Activated CD4-positive, alpha-beta T cell treated with anti-CD3 and anti-CD28 coated beads for 36 hours (primary cell): ENCODE results near the gene MAPK1. TPM values are rescaled to one million over a fixed set of nuclear protein-coding genes. Genes with fewer than 3 reads are reported as not detected.

Source experiments
- ATAC-seq: fragments of 200-7000 bp; cut with Tn5 transposase; one replicate; pipeline ENCODE4 v1.10.0; 2021; ENCODE audit warnings: mild to moderate bottlenecking, moderate library complexity
- CTCF ChIA-PET: fragments of 350-600 bp; sonication (Branson Sonifier 250); formaldehyde crosslinking; loops from one replicate; lab custom pipeline; 2021; ENCODE audit warnings: antibody characterized with exemption; lab: Charles Lee
- POLR2A ChIA-PET: fragments of 350-600 bp; sonication (Branson Sonifier 250); formaldehyde crosslinking; loops from one replicate; lab custom pipeline; 2021; ENCODE audit warnings: antibody characterized with exemption, inconsistent platforms; lab: Charles Lee
- DNase-seq: peaks from one replicate; pipeline ENCODE4 v3.0.0-alpha.2; 2020
- H3K27ac Mint-ChIP-seq: one replicate; pipeline ENCODE4 v1.8.0; 2021; ENCODE audit warnings: mixed read lengths
- H3K27me3 Mint-ChIP-seq: one replicate; pipeline ENCODE4 v1.8.0; 2021; ENCODE audit warnings: mixed read lengths
- H3K36me3 Mint-ChIP-seq: one replicate; pipeline ENCODE4 v1.8.0; 2021; ENCODE audit warnings: low read depth, mixed read lengths
- H3K4me1 Mint-ChIP-seq: one replicate; pipeline ENCODE4 v1.8.0; 2021; ENCODE audit warnings: mixed read lengths
- H3K4me3 Mint-ChIP-seq: one replicate; pipeline ENCODE4 v1.8.0; 2021; ENCODE audit warnings: mild to moderate bottlenecking, moderate library complexity, mixed read lengths
- H3K9me3 Mint-ChIP-seq: one replicate; pipeline ENCODE4 v1.8.0; 2021; ENCODE audit warnings: low read depth, mixed read lengths
- intact Hi-C, 2 experiments: fragments of 100-400 bp; cut with DNase I in 1 of 2; cut with micrococcal nuclease in 1 of 2; formaldehyde crosslinking; loops; one replicate each; pipeline versions ENCODE4 v1.14.2 to v1.15.1; 2022 to 2024; cut with DNase I, micrococcal nuclease
- total RNA-seq, 2 experiments: library from RNA; stranded (reverse); gene quantifications; one replicate each; pipeline ENCODE4 v1.2.3, GENCODE V29; 2021

The MAPK1 gene
- total RNA-seq, 2 experiments from 2014 or later = 91.9 to 108 TPM

DNA sequence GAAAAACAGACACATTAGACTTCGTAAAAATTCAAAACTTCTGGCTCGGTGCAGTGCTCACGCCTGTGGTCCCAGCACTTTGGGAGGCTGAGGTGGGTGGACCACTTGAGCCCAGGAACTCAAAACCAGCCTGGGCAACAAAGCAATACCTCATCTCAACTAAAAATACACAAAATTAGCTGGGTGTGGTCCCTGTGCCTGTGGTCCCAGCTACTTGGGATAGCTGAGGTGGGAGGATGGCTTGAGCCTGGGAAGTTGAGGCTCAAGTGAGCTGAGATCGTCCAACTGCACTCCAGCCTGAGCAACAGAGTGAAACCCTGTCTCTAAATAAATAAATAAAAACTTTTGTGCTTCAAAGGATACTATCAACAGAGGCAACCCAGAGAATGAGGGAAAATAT, 155.6 kb downstream of the MAPK1 start:
- DNase-seq (no peak), ATAC-seq (no peak)
- Mint-ChIP-seq H3K27me3 (no peaks in the 10 kb centered on the region), H3K36me3 (no peaks in the 10 kb centered on the region), H3K4me3 (no peak overlapping the region), H3K27ac (no peak overlapping the region), H3K9me3 (no peaks in the 10 kb centered on the region), H3K4me1 (peaks cover 10% of the 10 kb centered on the region)
- CTCF ChIA-PET = interaction anchor here (0.6 to 1.5 kb wide), 5 partner anchors 33 to 282 kb away, joined by 3 to 6 read pairs (median 4); partner anchors contain the start of gene PPM1F
- intact Hi-C loops = loop anchor here (2.0 kb wide), 1 partner anchor 241 kb away; the partner anchor contains the start of gene PPM1F (in 2 of the 2)
- POLR2A ChIA-PET = no interaction called here

DNA sequence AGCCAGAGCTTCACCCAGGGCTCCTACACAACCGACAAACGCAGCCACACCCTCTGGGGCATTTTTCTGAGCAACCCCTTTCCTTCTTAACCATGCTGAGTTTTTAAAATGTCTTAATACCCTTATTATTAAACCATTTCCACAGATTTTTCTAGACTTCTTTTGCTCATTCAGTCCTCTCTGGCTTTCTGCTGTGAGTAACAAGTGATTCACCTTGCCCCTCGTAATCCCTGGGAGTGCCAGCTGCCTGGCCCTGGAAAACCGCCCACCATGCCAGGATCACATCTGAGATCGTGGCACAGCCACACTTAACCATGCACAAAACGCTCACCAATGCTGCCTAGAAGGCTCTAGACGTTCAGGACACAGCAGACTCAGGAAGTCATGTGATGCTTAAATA, 157.3 kb downstream of the MAPK1 start:
- Mint-ChIP-seq H3K4me1 (peaks cover 10% of the 10 kb centered on the region), H3K36me3 (no peaks in the 10 kb centered on the region), H3K27me3 (no peaks in the 10 kb centered on the region), H3K4me3 (no peak overlapping the region), H3K27ac (no peak overlapping the region), H3K9me3 (no peaks in the 10 kb centered on the region)
- intact Hi-C loops = no loop called here
- CTCF ChIA-PET = interaction anchor here (1.0 kb wide), 1 partner anchor 57 kb away, joined by 3 read pairs; no protein-coding TSS in a partner anchor
- ATAC-seq = no peak
- POLR2A ChIA-PET = interaction anchor here (0.8 kb wide), 1 partner anchor 16 kb away, joined by 4 read pairs; no protein-coding TSS in a partner anchor
- no peak for DNase-seq

GRCh38 chr22:21709688-21710087, 157.8 kb downstream of the MAPK1 start:
- ChIA-PET POLR2A (no interaction called here), CTCF (no interaction called here)
- H3K4me3 Mint-ChIP-seq = no peak overlapping the region
- no peak overlapping the region for H3K27ac Mint-ChIP-seq
- H3K27me3 Mint-ChIP-seq = no peaks in the 10 kb centered on the region
- ATAC-seq (no peak), DNase-seq (no peak)
- intact Hi-C loops = no loop called here
- no peaks in the 10 kb centered on the region for H3K36me3 Mint-ChIP-seq
- H3K9me3 Mint-ChIP-seq = no peaks in the 10 kb centered on the region
- peaks cover 10% of the 10 kb centered on the region for H3K4me1 Mint-ChIP-seq

GRCh38 chr22:21708960-21709359, 158.5 kb downstream of the MAPK1 start:
- H3K9me3 Mint-ChIP-seq = no peaks in the 10 kb centered on the region
- no peaks in the 10 kb centered on the region for H3K36me3 Mint-ChIP-seq
- peaks cover 10% of the 10 kb centered on the region for H3K4me1 Mint-ChIP-seq
- CTCF ChIA-PET = interaction anchor here (0.7 to 1.3 kb wide), 2 partner anchors 25 to 244 kb away, joined by 4 to 7 read pairs; partner anchors contain the start of gene PPM1F
- POLR2A ChIA-PET = no interaction called here
- DNase-seq (no peak), ATAC-seq (no peak)
- no peak overlapping the region for H3K27ac Mint-ChIP-seq
- H3K4me3 Mint-ChIP-seq = no peak overlapping the region
- intact Hi-C loops = no loop called here
- H3K27me3 Mint-ChIP-seq = no peaks in the 10 kb centered on the region

DNA sequence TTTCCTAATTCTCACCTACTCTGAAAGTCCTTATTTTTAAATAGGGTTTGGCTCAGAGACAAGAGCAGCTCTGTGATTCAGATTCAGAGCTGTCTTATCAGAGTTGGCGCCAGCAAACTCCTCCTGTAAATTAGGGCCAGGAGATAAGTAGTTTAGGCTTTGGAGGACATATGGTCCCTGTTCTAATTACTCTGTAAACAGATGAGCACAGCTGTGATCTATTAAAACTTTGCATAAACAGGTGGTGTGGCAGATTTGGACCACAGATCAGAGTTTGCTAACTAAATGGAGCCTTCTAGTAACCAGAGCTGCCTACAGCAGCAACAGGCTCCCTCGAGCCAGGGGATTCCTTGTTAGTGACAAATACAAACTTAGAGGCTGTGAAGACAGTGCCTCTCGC, 159.8 kb downstream of the MAPK1 start:
- no peak overlapping the region for H3K4me3 Mint-ChIP-seq
- POLR2A ChIA-PET = no interaction called here
- H3K27me3 Mint-ChIP-seq = no peaks in the 10 kb centered on the region
- intact Hi-C loops = no loop called here
- no peak for ATAC-seq
- CTCF ChIA-PET = interaction anchor here (0.8 to 1.5 kb wide), 5 partner anchors 11 to 264 kb away, joined by 3 to 7 read pairs (median 3); partner anchors contain the start of gene PPM1F
- H3K27ac Mint-ChIP-seq = no peak overlapping the region
- no peak for DNase-seq
- no peaks in the 10 kb centered on the region for H3K36me3 Mint-ChIP-seq
- no peaks in the 10 kb centered on the region for H3K9me3 Mint-ChIP-seq
- no peaks in the 10 kb centered on the region for H3K4me1 Mint-ChIP-seq

Other genes starting within 250 kb of the MAPK1 start
- gene YDJC, start 237.6 kb downstream of the MAPK1 start, total RNA-seq = 10 to 100 TPM; 43.4 to 54.0 TPM
- gene CCDC116, start 234.9 kb downstream of the MAPK1 start, total RNA-seq = under 1 TPM; 0.23 to 0.33 TPM
- 10 to 100 TPM; 13.7 to 32.8 TPM for gene SDF2L1, start 225.3 kb downstream of the MAPK1 start, total RNA-seq
- 10 to 100 TPM; 42.8 to 57.7 TPM for gene PPIL2, start 201.6 kb downstream of the MAPK1 start, total RNA-seq
- 1 to 10 TPM; 1.0 to 1.5 TPM for gene YPEL1, start 131.9 kb downstream of the MAPK1 start, total RNA-seq
- gene PPM1F, start 85.2 kb upstream of the MAPK1 start, total RNA-seq = 10 to 100 TPM; 23.6 to 27.7 TPM
- gene TOP3B, start 115.1 kb upstream of the MAPK1 start, total RNA-seq = 10 to 100 TPM; 27.3 to 33.8 TPM